ENCODE data around the gene ARHGAP15. TPM values are rescaled to one million over a fixed set of nuclear protein-coding genes. Genes with fewer than 3 reads are reported as not detected.

Gene ARHGAP15
- total and polyA plus RNA-seq, 2 experiments from 2014 or later: not detected

DNA sequence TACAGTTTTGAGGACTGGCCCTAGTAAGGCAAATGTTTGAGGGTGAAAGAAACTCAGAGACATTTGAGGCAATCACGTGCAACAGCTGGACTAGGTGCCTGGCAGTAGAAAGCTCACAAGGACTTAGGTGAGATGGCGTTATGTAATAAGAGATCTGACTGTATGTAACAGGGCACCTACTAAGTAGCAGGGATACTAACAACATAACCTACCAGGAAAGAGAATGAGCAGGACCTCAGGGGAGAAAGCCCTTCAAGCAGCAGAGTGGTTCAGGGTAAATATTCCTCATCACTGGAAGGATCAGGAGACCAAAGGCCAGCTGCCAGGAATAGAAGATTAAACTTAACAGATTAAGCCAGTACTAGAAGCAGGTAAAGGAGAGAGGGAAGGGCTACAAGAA is 53.4 kb downstream of the ARHGAP15 start:
- in situ Hi-C loops (cut with MboI): no loop called here
- Histone ChIP-seq H3K4me1 (ENCODE audit: insufficient read depth) (no peaks in the 10 kb centered on the region), H3K27me3 (replicated peaks; ENCODE audit: insufficient read depth) (0 out of 2 replicates have a peak, but pooled peaks cover 9% of the 10 kb centered on the region), H3K9me3 (ENCODE audit: low read depth) (no peaks in the 10 kb centered on the region), H3F3A (ENCODE audit: insufficient read depth) (no peaks in the 10 kb centered on the region), H3K9me2 (ENCODE audit: insufficient read depth) (no peaks in the 10 kb centered on the region), H3K9ac (no peak overlapping the region), H3K27ac (no peak overlapping the region), H4K20me1 (ENCODE audit: insufficient read depth) (no peaks in the 10 kb centered on the region), H3K4me2 (ENCODE audit: unreplicated experiment) (no peak overlapping the region), H3K79me2 (ENCODE audit: insufficient read depth) (no peaks in the 10 kb centered on the region), H2AFZ (no peak overlapping the region), H3K36me3 (ENCODE audit: low read depth) (no peaks in the 10 kb centered on the region), H3K4me3 (no peak overlapping the region)
- no peak for DNase-seq
- 52 to 59% methylated on average over 2 of the region's 2 CpGs for WGBS, 2 experiments (ENCODE audit: low coverage in 1 of 2, low lambda C conversion rate in 2 of 2, missing lambda C conversion rate in 2 of 2)
- no peak for TF ChIP-seq EZH2phosphoT487 (IDR thresholded peaks at IDR 0.05; ENCODE audit: insufficient read depth, low read depth)
- TF ChIP-seq EZH2 (IDR thresholded peaks at IDR 0.05; ENCODE audit: insufficient read depth, poor library complexity, severe bottlenecking): no peak

GRCh38 chr2:143183804-143184463 is 54.7 kb downstream of the ARHGAP15 start:
- 61 to 62% methylated on average over 5 of the region's 5 CpGs for WGBS, 2 experiments (ENCODE audit: low coverage in 1 of 2, low lambda C conversion rate in 2 of 2, missing lambda C conversion rate in 2 of 2)

GRCh38 chr2:143186876-143187275 is 57.7 kb downstream of the ARHGAP15 start:
- Histone ChIP-seq H3K79me2 (ENCODE audit: insufficient read depth) (no peaks in the 10 kb centered on the region), H4K20me1 (ENCODE audit: insufficient read depth) (no peaks in the 10 kb centered on the region), H3K4me2 (ENCODE audit: unreplicated experiment) (no peak overlapping the region), H3F3A (ENCODE audit: insufficient read depth) (no peaks in the 10 kb centered on the region), H3K4me1 (ENCODE audit: insufficient read depth) (no peaks in the 10 kb centered on the region), H3K36me3 (ENCODE audit: low read depth) (no peaks in the 10 kb centered on the region), H3K9me2 (ENCODE audit: insufficient read depth) (no peaks in the 10 kb centered on the region), H3K27me3 (replicated peaks; ENCODE audit: insufficient read depth) (0 out of 2 replicates have a peak, but pooled peaks cover 9% of the 10 kb centered on the region), H3K4me3 (no peak overlapping the region), H3K27ac (no peak overlapping the region), H2AFZ (no peak overlapping the region), H3K9me3 (ENCODE audit: low read depth) (no peaks in the 10 kb centered on the region), H3K9ac (no peak overlapping the region)
- in situ Hi-C loops (cut with MboI): no loop called here
- no peak for TF ChIP-seq EZH2phosphoT487 (IDR thresholded peaks at IDR 0.05; ENCODE audit: insufficient read depth, low read depth)
- no peak for TF ChIP-seq EZH2 (IDR thresholded peaks at IDR 0.05; ENCODE audit: insufficient read depth, poor library complexity, severe bottlenecking)
- DNase-seq: no peak
- 51 to 56% methylated on average over 3 of the region's 3 CpGs for WGBS, 2 experiments (ENCODE audit: low coverage in 1 of 2, low lambda C conversion rate in 2 of 2, missing lambda C conversion rate in 2 of 2)

More at GRCh38 chr2:143183804-143184463, 54.7 kb downstream of the ARHGAP15 start:
- no peaks in the 10 kb centered on the region for H3K9me2 ChIP-seq (ENCODE audit: insufficient read depth)
- in situ Hi-C loops (cut with MboI): no loop called here
- no peak overlapping the region for H3K9ac ChIP-seq
- H3K36me3 ChIP-seq (ENCODE audit: low read depth): no peaks in the 10 kb centered on the region
- no peaks in the 10 kb centered on the region for H3K4me1 ChIP-seq (ENCODE audit: insufficient read depth)
- no peak overlapping the region for H2AFZ ChIP-seq
- no peak overlapping the region for H3K27ac ChIP-seq
- DNase-seq: no peak
- no peaks in the 10 kb centered on the region for H3K9me3 ChIP-seq (ENCODE audit: low read depth)
- no peaks in the 10 kb centered on the region for H4K20me1 ChIP-seq (ENCODE audit: insufficient read depth)
- no peak for TF ChIP-seq EZH2 (IDR thresholded peaks at IDR 0.05; ENCODE audit: insufficient read depth, poor library complexity, severe bottlenecking)
- no peak for TF ChIP-seq EZH2phosphoT487 (IDR thresholded peaks at IDR 0.05; ENCODE audit: insufficient read depth, low read depth)
- H3F3A ChIP-seq (ENCODE audit: insufficient read depth): no peaks in the 10 kb centered on the region
- no peak overlapping the region for H3K4me2 ChIP-seq (ENCODE audit: unreplicated experiment)
- 0 out of 2 replicates have a peak, but pooled peaks cover 9% of the 10 kb centered on the region for H3K27me3 ChIP-seq (replicated peaks; ENCODE audit: insufficient read depth)
- no peaks in the 10 kb centered on the region for H3K79me2 ChIP-seq (ENCODE audit: insufficient read depth)
- H3K4me3 ChIP-seq: no peak overlapping the region

GRCh38 chr2:143190431-143190830 is 61.2 kb downstream of the ARHGAP15 start:
- Histone ChIP-seq H3K27me3 (replicated peaks; ENCODE audit: insufficient read depth) (peaks cover 27% of the 10 kb centered on the region), H3K4me1 (ENCODE audit: insufficient read depth) (no peaks in the 10 kb centered on the region), H3K9me3 (ENCODE audit: low read depth) (no peaks in the 10 kb centered on the region), H3K9me2 (ENCODE audit: insufficient read depth) (no peaks in the 10 kb centered on the region), H3K4me3 (no peak overlapping the region), H3K36me3 (ENCODE audit: low read depth) (no peaks in the 10 kb centered on the region), H3K4me2 (ENCODE audit: unreplicated experiment) (no peak overlapping the region), H3K27ac (no peak overlapping the region), H3K9ac (no peak overlapping the region), H3K79me2 (ENCODE audit: insufficient read depth) (no peaks in the 10 kb centered on the region), H2AFZ (no peak overlapping the region), H3F3A (ENCODE audit: insufficient read depth) (no peaks in the 10 kb centered on the region), H4K20me1 (ENCODE audit: insufficient read depth) (no peaks in the 10 kb centered on the region)
- in situ Hi-C loops (cut with MboI): no loop called here
- whole genome bisulfite sequencing, 2 experiments (ENCODE audit: low coverage in 1 of 2, low lambda C conversion rate in 2 of 2, missing lambda C conversion rate in 2 of 2): 32 to 36% methylated on average over 3 of the region's 3 CpGs
- DNase-seq: no peak
- no peak for TF ChIP-seq EZH2phosphoT487 (IDR thresholded peaks at IDR 0.05; ENCODE audit: insufficient read depth, low read depth)
- TF ChIP-seq EZH2 (IDR thresholded peaks at IDR 0.05; ENCODE audit: insufficient read depth, poor library complexity, severe bottlenecking): no peak
